Daoy (cell line): ENCODE results near the gene SASH1. TPM values are rescaled to one million over a fixed set of nuclear protein-coding genes. Genes with fewer than 3 reads are reported as not detected.

Source experiments
- DNase-seq: peaks from one replicate; pipeline ENCODE4 v3.0.0-alpha.2; 2015; ENCODE audit warnings: low read depth
- total RNA-seq: library from RNA; depleted of rRNA; stranded (reverse); fragments of >200 nt; shearing (Covaris generic); gene quantifications from 2 replicates; pipeline ENCODE4 v1.2.3, GENCODE V29; 2014

SASH1 gene
- total RNA-seq, 1 experiment from 2014 or later, result 12.4 TPM

GRCh38 chr6:148432462-148433195 is 90.0 kb downstream of the SASH1 start:
- no peak for DNase-seq

GRCh38 chr6:148435386-148435785 is 92.7 kb downstream of the SASH1 start:
- no peak for DNase-seq

- no peak for DNase-seq
Measured at GRCh38 chr6:148436466-148436865, 93.8 kb downstream of the SASH1 start.

GRCh38 chr6:148438632-148439031 is 96.0 kb downstream of the SASH1 start:
- DNase-seq, result no peak

GRCh38 chr6:148440016-148440415 is 97.4 kb downstream of the SASH1 start:
- DNase-seq, result no peak

DNA sequence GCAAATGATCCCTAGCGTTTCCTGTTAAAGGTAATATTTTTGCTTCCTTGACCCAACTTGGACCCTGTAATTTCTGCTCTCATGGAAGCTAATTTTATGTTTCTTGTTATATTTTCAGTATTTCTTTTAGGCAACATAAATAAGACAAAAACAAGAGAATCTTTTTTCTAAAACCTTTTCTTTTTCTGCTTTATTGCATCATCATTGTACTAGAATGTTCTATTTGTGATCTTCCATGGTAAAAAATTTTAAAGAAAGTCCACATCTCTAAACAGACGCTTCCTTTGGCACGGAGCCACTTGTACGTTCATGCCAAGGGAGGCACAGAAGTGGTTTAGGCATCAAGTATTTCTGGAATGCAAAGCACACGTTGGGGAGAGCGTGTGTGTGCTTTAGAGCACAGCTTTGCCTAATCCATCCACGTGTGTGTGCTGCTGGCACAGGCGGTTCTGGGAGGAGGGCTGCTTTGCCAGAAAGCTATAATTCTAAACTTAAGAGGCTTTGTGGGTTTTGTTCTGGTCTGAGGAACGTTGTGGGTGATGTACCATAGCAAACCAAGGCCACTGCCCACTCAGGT is 98.3 kb downstream of the SASH1 start:
- DNase-seq, result peak; percentile 93

DNA sequence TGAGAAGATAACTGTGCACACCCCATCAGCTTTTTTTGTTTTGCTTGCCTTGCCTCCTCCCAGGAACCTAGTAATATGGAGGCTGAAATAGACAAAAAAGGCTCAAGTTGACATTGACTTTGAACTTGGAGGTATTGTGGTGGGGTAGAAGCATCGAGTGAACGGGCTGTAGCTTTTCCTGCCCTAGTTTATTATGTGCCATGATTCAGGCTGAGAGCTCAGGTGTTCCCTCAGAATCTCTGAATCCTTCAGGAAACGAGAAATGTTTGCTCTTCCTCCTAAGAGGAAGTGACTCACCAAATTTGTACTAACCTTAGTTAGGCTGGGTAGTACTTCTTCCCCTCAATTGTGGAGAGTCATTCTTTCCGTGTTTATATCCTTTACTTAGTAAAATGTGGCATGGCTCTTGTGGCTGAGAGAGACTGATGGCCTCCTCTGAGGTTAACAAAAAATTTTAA is 98.8 kb downstream of the SASH1 start:
- DNase-seq, result peak; percentile 87

DNA sequence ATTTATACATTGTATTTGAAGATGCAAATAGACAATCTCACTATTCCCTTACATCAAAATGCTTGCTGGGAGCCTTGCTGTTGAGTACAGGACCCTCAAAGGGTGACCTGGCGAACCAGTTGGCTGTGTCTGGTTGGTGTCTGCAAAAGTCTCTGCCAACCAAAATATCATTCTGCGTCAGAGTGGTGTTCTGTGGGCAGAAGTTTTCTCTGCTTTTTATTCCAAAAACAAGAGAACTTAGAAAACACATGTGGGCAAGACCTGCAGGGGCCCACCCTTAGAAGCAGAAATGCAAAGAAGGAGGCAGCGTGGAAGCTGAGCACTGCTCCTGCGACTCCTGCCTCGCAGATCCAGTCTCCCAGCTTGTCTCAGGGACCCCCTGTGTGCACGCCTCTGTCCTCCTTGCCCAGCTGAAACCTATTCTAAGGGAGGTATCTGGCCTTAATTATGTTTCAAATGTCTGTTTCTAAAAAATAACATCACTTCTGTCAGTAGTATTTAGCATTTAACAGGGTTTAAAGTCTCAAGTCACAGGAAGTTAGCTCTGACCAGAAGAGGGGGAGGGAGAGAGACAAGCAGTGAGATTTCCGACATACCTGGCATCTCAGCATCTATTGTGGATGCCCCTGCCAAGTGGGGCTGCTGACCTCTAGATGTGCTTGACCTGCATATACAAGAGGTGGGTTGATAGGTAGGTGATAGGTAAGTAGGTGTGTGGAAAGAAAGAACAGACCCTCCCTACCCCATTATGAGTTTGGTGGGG is 101.3 kb downstream of the SASH1 start:
- DNase-seq, result no peak

- DNase-seq, result no peak
Measured at GRCh38 chr6:148445116-148445515, 102.5 kb downstream of the SASH1 start.

DNA sequence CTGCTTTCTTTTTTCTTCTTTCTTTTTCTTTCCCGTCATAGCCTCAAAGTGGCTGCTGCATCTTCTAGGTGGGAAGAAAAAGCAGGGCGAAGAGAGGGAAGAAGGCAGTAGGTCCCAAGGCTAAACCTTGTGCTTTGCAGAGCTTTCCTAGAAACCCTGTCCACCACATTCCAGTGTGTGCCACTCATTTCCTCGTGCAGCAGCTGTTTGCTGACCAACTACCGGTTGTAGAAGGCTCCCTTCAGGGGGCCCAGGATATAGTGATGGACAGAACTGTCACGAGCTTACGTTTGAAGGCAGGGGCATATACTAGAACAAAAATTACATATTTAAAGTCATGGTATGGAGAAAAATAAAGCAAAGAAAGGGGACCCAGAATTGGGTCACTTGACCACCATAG is 103.0 kb downstream of the SASH1 start:
- DNase-seq, result peak; percentile 82

GRCh38 chr6:148446681-148447080 is 104.0 kb downstream of the SASH1 start:
- no peak for DNase-seq

DNA sequence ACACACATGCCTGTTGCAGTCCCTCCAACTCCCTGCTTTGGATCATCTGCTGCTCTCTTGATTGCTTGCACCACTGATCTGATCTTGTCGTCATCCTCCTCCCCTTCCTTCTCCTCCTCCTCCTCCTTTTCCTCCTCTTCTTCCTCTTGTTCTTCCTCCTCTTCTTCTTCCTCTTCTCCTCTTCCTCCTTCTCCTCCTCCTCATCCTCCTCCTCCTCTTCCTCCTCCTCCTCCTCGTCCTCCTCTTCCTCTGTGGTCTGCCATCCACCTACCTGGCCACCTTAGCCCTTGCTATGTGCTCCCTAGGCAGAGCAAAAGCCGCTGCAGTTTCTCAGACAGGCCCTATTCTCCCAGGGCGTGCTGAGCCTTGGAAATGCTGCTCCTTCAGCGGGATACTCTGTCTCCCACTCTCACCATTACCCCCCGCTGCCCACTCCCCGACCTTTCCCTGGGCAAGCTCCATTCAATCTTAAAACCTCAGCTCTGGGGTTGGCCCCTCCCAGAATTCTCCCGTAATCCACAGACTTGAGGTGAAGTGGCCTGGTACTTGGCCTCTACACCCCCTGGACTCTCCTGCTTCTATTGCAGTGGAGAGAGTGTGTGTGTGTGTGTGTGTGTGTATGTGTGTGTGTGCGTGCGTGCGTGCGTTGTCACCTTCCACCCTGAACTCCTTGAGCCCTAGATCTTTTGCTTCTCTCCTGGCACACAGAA is 105.0 kb downstream of the SASH1 start:
- no peak for DNase-seq

DNA sequence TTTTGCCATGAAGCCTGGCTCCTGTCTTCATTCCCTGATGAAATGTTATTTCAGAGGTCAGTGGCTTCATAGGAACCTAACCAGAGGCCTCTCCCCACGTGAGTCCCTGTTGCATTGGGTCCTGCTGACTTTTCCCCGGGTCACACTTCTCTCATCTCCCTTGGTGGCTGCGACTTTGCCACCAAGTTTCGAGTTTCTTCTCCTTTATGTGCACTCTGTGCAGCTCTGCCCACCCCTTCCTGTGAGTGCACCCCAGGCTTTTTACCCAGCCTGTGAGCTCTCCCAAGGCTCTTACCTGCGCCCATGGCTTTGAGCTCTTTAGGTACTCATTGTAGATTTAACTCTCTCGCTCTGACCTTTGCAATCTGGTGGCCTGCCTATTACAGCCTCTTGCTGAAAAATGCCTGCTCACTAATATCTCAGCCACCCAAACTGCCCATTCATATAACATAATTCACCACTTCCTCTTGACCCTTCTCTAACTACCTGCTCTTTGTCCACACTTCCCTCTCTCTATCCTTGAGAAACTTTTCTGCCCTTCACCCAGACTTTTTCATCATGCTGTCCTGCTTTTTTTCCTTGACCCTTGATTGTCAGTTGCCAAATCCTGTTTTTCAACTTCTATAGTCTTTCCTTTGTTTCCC is 105.9 kb downstream of the SASH1 start:
- no peak for DNase-seq

DNA sequence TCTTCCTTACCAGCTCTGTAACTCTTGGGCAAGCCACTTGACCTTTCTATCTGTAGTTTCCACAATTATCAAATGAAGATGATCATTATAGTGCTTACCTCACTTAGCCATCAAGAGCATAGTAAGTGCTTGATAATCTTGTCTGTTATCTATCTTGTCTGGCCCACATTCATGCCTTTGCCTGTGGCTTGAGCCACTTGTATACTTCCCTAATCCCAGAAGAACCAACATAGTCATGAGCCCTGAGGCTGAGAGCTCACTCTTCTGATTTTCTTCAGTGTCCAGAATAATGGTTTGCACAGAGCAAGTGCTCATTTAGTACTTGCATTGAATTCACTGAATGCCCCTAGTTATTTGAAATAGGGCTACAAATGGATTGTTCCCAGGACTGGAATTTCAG is 108.2 kb downstream of the SASH1 start:
- DNase-seq, result no peak

DNA sequence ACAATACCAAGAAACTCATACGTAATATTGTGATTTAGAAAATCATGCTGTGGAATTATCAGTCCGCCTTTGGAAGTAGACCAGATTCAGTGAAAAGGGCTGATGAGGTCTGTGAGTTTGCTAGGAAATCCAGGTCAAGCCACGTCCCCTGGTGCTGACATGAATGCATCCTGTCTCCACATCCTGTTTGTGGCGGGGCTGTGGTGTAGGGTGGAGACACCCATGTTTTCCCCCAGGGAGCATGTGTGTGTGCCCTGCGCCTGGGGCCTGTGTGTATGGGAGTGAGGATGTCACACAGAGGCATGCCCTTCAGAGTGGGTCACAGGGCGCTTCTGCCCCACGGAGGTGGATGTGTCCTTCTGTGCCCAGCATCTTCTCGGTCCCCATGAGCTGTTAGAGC is 109.1 kb downstream of the SASH1 start:
- DNase-seq, result peak; percentile 55

GRCh38 chr6:148452876-148453275 is 110.2 kb downstream of the SASH1 start:
- no peak for DNase-seq

DNA sequence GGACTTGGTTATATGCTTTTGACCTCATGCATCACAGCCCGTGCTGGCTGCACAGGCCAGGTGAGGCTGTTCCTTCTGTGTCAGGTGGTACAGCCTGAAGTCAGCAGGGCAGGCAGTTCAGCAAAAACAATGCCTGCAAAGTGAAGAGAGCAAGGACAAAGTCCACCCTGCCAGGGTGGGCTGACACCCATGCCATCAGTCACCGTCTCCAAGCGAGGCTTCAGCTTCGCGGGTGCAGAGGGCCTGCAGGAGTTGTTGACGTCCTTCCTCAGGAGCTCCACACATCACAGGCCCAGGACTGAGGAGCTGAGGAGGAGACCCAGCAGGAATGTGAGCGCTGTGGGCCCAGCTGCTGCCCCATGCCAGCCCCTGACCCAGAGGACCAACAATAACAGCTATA is 111.3 kb downstream of the SASH1 start:
- no peak for DNase-seq

DNA sequence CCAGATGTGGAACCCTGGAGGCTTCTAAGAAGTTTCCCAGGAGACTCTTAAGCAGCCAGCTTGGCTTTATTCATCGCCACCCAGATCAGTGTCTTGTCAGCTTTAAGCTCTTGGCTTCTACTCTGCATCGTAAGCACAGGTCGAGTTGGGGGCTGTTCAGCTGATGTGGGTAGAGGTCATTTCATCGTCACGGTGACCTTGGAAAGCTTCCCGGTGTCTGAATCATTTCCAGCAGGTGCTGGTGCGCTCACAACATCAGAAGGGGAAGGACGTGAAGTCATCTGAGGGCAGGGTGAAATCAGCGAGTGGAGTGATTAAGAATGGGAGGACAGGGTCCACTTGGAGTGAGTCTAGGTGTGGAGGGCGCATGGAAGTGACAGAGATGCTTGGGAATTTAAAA is 112.6 kb downstream of the SASH1 start:
- peak; percentile 28 for DNase-seq

DNA sequence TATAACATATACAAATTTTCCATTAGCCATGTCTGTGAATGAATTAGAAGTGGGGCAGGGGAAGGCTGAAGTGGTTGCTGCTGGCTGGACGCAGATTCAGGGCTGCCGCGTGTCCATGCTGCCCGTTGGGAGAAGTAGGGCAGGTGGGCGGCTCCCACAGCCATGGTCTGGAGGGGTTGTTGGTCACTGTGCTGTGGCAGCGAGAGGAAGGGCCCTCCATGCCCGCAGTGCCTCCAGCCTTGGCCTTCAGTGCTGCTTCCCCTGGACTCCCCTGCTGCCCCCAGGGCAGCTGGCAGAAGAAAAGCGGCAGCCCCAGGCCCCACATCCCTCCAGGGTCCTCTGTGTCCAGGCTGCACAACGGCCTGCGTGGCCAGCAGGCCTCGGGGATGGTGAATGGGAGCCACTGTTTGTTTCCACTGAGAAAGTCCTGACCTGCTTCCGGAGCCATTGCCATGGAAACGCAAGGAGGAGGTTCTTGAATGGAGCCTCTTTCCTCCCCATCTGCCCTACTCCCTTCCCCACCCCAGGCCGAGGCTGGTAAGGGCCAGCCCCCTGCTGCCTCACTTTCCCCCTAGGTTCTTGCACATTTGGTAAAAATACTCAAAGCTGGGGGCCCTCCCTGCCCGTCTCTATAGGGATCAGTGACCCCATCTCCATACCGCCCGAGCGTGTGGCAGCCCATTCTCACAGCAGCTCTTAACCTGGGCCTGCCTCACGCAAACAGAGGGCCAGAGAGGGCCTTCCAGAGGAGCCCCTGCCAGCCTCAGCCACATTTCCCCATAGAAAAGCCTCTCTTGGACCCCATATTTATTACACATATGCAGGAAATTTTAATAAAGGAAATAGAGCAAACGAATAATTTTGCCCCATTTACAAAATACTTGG is 113.3 kb downstream of the SASH1 start:
- no peak for DNase-seq

GRCh38 chr6:148457137-148457842 is 114.7 kb downstream of the SASH1 start:
- DNase-seq, result peak; percentile 61
